Mesendoderm (in vitro differentiated cells): ENCODE data around the gene COL6A6.
"Not testable (repeated sequence)": the region's sequence is repeated elsewhere in the genome, so short reads cannot be mapped to it uniquely, and the experiment has no call there.

Experiments used
- DNase-seq: peaks from one replicate; pipeline ENCODE4 v3.0.0; 2013
- H2AK5ac ChIP-seq: 2 replicates; pipeline ENCODE4 v1.6.1; 2013; ENCODE audit warnings: low read length, inconsistent platforms
- H2BK120ac ChIP-seq: 2 replicates; pipeline ENCODE4 v1.6.1; 2013; ENCODE audit warnings: low read depth, mild to moderate bottlenecking, low read length, moderate library complexity, mixed read lengths
- H2BK15ac ChIP-seq: replicated peaks from 2 replicates; pipeline ENCODE4 v1.6.1; 2013; ENCODE audit warnings: low read depth, mild to moderate bottlenecking, moderate library complexity
- H2BK5ac ChIP-seq: 2 replicates; pipeline ENCODE4 v1.6.1; 2013; ENCODE audit warnings: low read length, inconsistent platforms
- H3K18ac ChIP-seq: 2 replicates; pipeline ENCODE4 v1.6.1; 2013; ENCODE audit warnings: mild to moderate bottlenecking, low read length, mixed read lengths
- H3K23ac ChIP-seq: one replicate; pipeline ENCODE4 v1.6.1; 2013; ENCODE audit warnings: low read length
- H3K27ac ChIP-seq: 2 replicates; pipeline ENCODE4 v1.5.1; 2013; ENCODE audit warnings: low read depth, mild to moderate bottlenecking, inconsistent platforms, low read length, moderate library complexity
- H3K27me3 ChIP-seq: 2 replicates; pipeline ENCODE4 v1.6.1; 2013; ENCODE audit warnings: low read length, control low read depth, mild to moderate bottlenecking, inconsistent platforms; ENCODE audit not compliant: insufficient read depth, poor library complexity
- H3K36me3 ChIP-seq: 2 replicates; pipeline ENCODE4 v1.6.1; 2013; ENCODE audit warnings: low read length, inconsistent platforms; ENCODE audit not compliant: control insufficient read depth, insufficient read depth
- H3K4ac ChIP-seq: one replicate; pipeline ENCODE4 v1.6.1; 2013; ENCODE audit warnings: low read depth, mild to moderate bottlenecking, low read length, moderate library complexity
- H3K4me1 ChIP-seq: 2 replicates; pipeline ENCODE4 v1.6.1; 2013; ENCODE audit warnings: low read depth, low read length, inconsistent platforms; ENCODE audit not compliant: control insufficient read depth
- H3K4me2 ChIP-seq: 2 replicates; pipeline ENCODE4 v1.6.1; 2013; ENCODE audit warnings: low read length
- H3K4me3 ChIP-seq: 2 replicates; pipeline ENCODE4 v1.5.1; 2013; ENCODE audit warnings: mild to moderate bottlenecking, low read length
- H3K56ac ChIP-seq: one replicate; pipeline ENCODE4 v1.6.1; 2013; ENCODE audit warnings: low read length
- H3K79me1 ChIP-seq: 2 replicates; pipeline ENCODE4 v1.6.1; 2013; ENCODE audit warnings: low read length, inconsistent platforms
- H3K79me2 ChIP-seq: 2 replicates; pipeline ENCODE4 v1.6.1; 2013; ENCODE audit warnings: mild to moderate bottlenecking, low read length; ENCODE audit not compliant: control insufficient read depth, insufficient read depth
- H3K9ac ChIP-seq: 2 replicates; pipeline ENCODE4 v1.6.1; 2013; ENCODE audit warnings: low read length, inconsistent platforms
- H4K5ac ChIP-seq: one replicate; pipeline ENCODE4 v1.6.1; 2013; ENCODE audit warnings: low read length
- H4K8ac ChIP-seq: one replicate; pipeline ENCODE4 v1.6.1; 2013; ENCODE audit warnings: low read depth, mild to moderate bottlenecking, control low read depth, low read length, moderate library complexity
- whole genome bisulfite sequencing: extraction: QIAGEN DNeasy Blood & Tissue Kit; methylation state at CpG from one replicate; pipeline ENCODE4 v1.1.7; 2013; ENCODE audit warnings: low lambda C conversion rate, missing lambda C conversion rate; ENCODE audit not compliant: insufficient coverage; ENCODE audit errors: extremely low coverage; 5-methylcytosine and 5-hydroxymethylcytosine counted together

The COL6A6 gene

DNA sequence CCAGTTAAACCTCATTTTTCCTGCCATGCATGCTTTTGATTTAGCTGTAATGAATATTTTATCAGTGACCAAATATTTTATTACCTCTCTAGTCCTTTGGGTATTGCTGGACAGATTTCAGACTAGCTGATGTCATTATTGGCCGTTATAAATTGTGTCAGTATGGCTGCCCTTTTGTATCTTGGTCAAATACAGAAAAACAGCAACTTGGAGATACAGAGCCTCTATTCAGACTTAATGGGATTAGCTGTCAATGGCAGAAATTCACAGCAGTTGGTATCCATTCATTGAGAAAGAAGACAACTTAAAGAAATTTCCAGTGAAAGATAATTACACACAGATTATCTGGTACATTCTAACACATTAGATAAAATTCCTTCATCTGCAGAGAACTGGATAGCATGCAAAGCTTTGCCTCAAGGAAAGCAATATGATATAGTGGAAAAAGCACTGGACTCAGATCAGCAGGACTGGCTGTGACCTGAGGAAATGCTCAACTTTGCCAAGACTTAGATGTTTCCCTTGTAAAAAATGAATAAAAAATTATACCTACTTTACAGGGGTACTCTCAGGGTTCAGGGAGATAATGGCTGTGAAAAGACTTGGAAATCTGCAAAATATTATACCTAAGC, 20.8 kb downstream of the COL6A6 start:
- Histone ChIP-seq H3K36me3 (no peaks in the 10 kb centered on the region), H3K79me2 (no peaks in the 10 kb centered on the region), H3K23ac (no peak overlapping the region), H3K56ac (no peak overlapping the region), H2AK5ac (no peak overlapping the region), H4K5ac (no peak overlapping the region), H2BK5ac (no peak overlapping the region), H3K27me3 (no peaks in the 10 kb centered on the region), H3K4me3 (no peak overlapping the region), H2BK120ac (no peak overlapping the region), H2BK15ac (no peak overlapping the region), H3K4me2 (no peak overlapping the region), H3K18ac (no peak overlapping the region), H3K4ac (no peak overlapping the region), H4K8ac (no peak overlapping the region), H3K9ac (no peak overlapping the region), H3K4me1 (no peaks in the 10 kb centered on the region), H3K79me1 (no peaks in the 10 kb centered on the region), H3K27ac (no peak overlapping the region)
- WGBS: no CpG with 5 or more reads among the region's 1 CpG
- DNase-seq: peak; percentile 21

GRCh38 chr3:130539005-130539404, 22.0 kb downstream of the COL6A6 start:
- WGBS: no CpG with 5 or more reads among the region's 6 CpGs

GRCh38 chr3:130543322-130543721, 26.3 kb downstream of the COL6A6 start:
- Histone ChIP-seq H4K8ac (no peak overlapping the region), H4K5ac (no peak overlapping the region), H3K27me3 (no peaks in the 10 kb centered on the region), H3K4me2 (no peak overlapping the region), H3K79me1 (no peaks in the 10 kb centered on the region), H2BK15ac (no peak overlapping the region), H3K36me3 (no peaks in the 10 kb centered on the region), H3K23ac (no peak overlapping the region), H3K9ac (no peak overlapping the region), H3K79me2 (no peaks in the 10 kb centered on the region), H3K56ac (no peak overlapping the region), H3K4me3 (no peak overlapping the region), H2AK5ac (no peak overlapping the region), H2BK5ac (no peak overlapping the region), H3K18ac (no peak overlapping the region), H2BK120ac (no peak overlapping the region), H3K4ac (no peak overlapping the region), H3K4me1 (no peaks in the 10 kb centered on the region), H3K27ac (no peak overlapping the region)
- WGBS: no CpG with 5 or more reads among the region's 3 CpGs
- DNase-seq: no peak

More at GRCh38 chr3:130539005-130539404, 22.0 kb downstream of the COL6A6 start:
- Histone ChIP-seq H3K27me3 (no peaks in the 10 kb centered on the region), H3K56ac (no peak overlapping the region), H3K9ac (no peak overlapping the region), H2BK5ac (no peak overlapping the region), H3K23ac (no peak overlapping the region), H3K79me1 (no peaks in the 10 kb centered on the region), H2BK120ac (no peak overlapping the region), H2BK15ac (no peak overlapping the region), H3K4ac (no peak overlapping the region), H3K4me2 (no peak overlapping the region), H2AK5ac (no peak overlapping the region), H4K5ac (no peak overlapping the region), H3K18ac (no peak overlapping the region), H3K27ac (no peak overlapping the region), H3K36me3 (no peaks in the 10 kb centered on the region), H3K4me3 (no peak overlapping the region), H3K79me2 (no peaks in the 10 kb centered on the region), H3K4me1 (no peaks in the 10 kb centered on the region), H4K8ac (no peak overlapping the region)
- DNase-seq: peak; percentile 84

- no peak overlapping the region for H3K4me3 ChIP-seq
- no peak overlapping the region for H3K9ac ChIP-seq
- DNase-seq: no peak
- H2BK120ac ChIP-seq: no peak overlapping the region
- no peaks in the 10 kb centered on the region for H3K79me2 ChIP-seq
- H3K18ac ChIP-seq: no peak overlapping the region
- H3K36me3 ChIP-seq: no peaks in the 10 kb centered on the region
- no peak overlapping the region for H4K5ac ChIP-seq
- no peak overlapping the region for H3K27ac ChIP-seq
- H3K56ac ChIP-seq: no peak overlapping the region
- no peak overlapping the region for H4K8ac ChIP-seq
- H3K27me3 ChIP-seq: no peaks in the 10 kb centered on the region
- H3K79me1 ChIP-seq: no peaks in the 10 kb centered on the region
- H3K4me1 ChIP-seq: no peaks in the 10 kb centered on the region
- no peak overlapping the region for H2BK15ac ChIP-seq
- H2BK5ac ChIP-seq: no peak overlapping the region
- H2AK5ac ChIP-seq: no peak overlapping the region
- no peak overlapping the region for H3K4ac ChIP-seq
- WGBS: no CpG with 5 or more reads among the region's 29 CpGs
- H3K23ac ChIP-seq: no peak overlapping the region
- H3K4me2 ChIP-seq: no peak overlapping the region
Measured at GRCh38 chr3:130546920-130547679, 30.1 kb downstream of the COL6A6 start.

GRCh38 chr3:130547680-130548065, 30.7 kb downstream of the COL6A6 start:
- not testable (repeated sequence) for H4K5ac ChIP-seq, H2BK5ac ChIP-seq, H3K79me1 ChIP-seq, H3K79me2 ChIP-seq, H3K27me3 ChIP-seq, H3K4me1 ChIP-seq, H2AK5ac ChIP-seq, H2BK15ac ChIP-seq, H4K8ac ChIP-seq, H3K36me3 ChIP-seq, H3K4ac ChIP-seq, H3K4me2 ChIP-seq, H3K18ac ChIP-seq, H3K4me3 ChIP-seq, DNase-seq, H3K56ac ChIP-seq, H3K9ac ChIP-seq, H3K23ac ChIP-seq, H2BK120ac ChIP-seq, H3K27ac ChIP-seq
- WGBS: no CpG with 5 or more reads among the region's 9 CpGs
